ENCODE results near the gene CSF1.

GRCh38 chr1:109873278-109874175 is 37.1 kb upstream of the CSF1 start:
- TF ChIP-seq POLR2AphosphoS5 (IDR thresholded peaks at IDR 0.05; ENCODE audit: insufficient read depth in 1 of 2, low read depth in 1 of 2), result no peak
- TF ChIP-seq POLR2A (IDR thresholded peaks at IDR 0.05), result no peak
- TF ChIP-seq CTCF (IDR thresholded peaks at IDR 0.05), result no peak
